NB4 (cell line): ENCODE measurements around the gene WDR86.

Experiments used
- DNase-seq: peaks from one replicate; pipeline ENCODE4 v3.0.0; 2010; ENCODE audit warnings: low read depth
- H3K4me3 ChIP-seq: one replicate; pipeline ENCODE4 v1.5.1; 2011; ENCODE audit warnings: mild to moderate bottlenecking, low read depth, low read length, moderate library complexity
- MAX ChIP-seq: IDR thresholded peaks from 2 replicates; pipeline ENCODE4 v1.6.1; 2011; ENCODE audit warnings: low read depth, low read length
- MYC ChIP-seq: IDR thresholded peaks from 2 replicates; pipeline ENCODE4 v1.6.1; 2011; ENCODE audit warnings: low read depth, low read length
- POLR2A ChIP-seq: IDR thresholded peaks from 2 replicates; pipeline ENCODE4 v1.6.1; 2011; ENCODE audit warnings: mild to moderate bottlenecking; ENCODE audit not compliant: insufficient read length; ENCODE audit errors: extremely low read depth
- TF ChIP-seq, protein P1 (sequence below): IDR thresholded peaks from one replicate; pipeline ENCODE4 v1.5.1; 2012; ENCODE audit warnings: low read depth, low read length

WDR86 gene

GRCh38 chr7:151397026-151397425, 12.8 kb downstream of the WDR86 start:
- DNase-seq = no peak
- H3K4me3 ChIP-seq = no peak overlapping the region
- TF ChIP-seq MYC (no peak), POLR2A (no peak), MAX (no peak)
- TF ChIP-seq, protein P1, sequence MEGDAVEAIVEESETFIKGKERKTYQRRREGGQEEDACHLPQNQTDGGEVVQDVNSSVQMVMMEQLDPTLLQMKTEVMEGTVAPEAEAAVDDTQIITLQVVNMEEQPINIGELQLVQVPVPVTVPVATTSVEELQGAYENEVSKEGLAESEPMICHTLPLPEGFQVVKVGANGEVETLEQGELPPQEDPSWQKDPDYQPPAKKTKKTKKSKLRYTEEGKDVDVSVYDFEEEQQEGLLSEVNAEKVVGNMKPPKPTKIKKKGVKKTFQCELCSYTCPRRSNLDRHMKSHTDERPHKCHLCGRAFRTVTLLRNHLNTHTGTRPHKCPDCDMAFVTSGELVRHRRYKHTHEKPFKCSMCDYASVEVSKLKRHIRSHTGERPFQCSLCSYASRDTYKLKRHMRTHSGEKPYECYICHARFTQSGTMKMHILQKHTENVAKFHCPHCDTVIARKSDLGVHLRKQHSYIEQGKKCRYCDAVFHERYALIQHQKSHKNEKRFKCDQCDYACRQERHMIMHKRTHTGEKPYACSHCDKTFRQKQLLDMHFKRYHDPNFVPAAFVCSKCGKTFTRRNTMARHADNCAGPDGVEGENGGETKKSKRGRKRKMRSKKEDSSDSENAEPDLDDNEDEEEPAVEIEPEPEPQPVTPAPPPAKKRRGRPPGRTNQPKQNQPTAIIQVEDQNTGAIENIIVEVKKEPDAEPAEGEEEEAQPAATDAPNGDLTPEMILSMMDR = no peak

GRCh38 chr7:151396328-151396970, 13.4 kb downstream of the WDR86 start:
- TF ChIP-seq POLR2A (no peak), MAX (no peak), MYC (no peak)
- TF ChIP-seq, protein P1 = no peak
- DNase-seq = no peak
- H3K4me3 ChIP-seq = no peak overlapping the region

DNA sequence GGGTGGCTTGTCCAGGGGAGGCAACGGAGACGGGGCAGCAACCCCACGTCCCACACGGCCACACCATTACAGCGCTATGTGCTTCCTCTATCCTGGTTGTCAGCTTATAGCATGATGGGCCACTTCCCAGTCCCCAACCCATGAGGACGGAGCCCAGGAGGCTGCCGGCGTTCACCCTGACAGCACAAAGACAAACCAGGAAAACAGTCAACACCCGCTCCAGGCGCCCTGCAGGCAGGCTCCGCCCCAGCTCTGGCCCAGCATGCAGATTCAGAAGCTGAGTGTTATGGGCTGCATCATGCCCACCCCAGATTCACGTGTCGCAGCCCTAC, 14.8 kb downstream of the WDR86 start:
- no peak for DNase-seq
- H3K4me3 ChIP-seq = no peak overlapping the region

GRCh38 chr7:151394076-151395035, 15.5 kb downstream of the WDR86 start:
- no peak for DNase-seq
- TF ChIP-seq POLR2A (no peak), MYC (no peak), MAX (no peak)
- TF ChIP-seq, protein P1 = no peak
- no peak overlapping the region for H3K4me3 ChIP-seq

More for the DNA sequence above, 14.8 kb downstream of the WDR86 start:
- TF ChIP-seq MYC (no peak), POLR2A (no peak), MAX (no peak)
- TF ChIP-seq, protein P1 = no peak

- TF ChIP-seq POLR2A (no peak), MYC (no peak), MAX (no peak)
- TF ChIP-seq, protein P1 = no peak
- DNase-seq = peak; percentile 70
- no peak overlapping the region for H3K4me3 ChIP-seq
Observed at GRCh38 chr7:151393031-151393977, 16.5 kb downstream of the WDR86 start.
